SIG-M5 (cell line): ENCODE data around the gene PILRB.
"Not testable (repeated sequence)": the region's sequence is repeated elsewhere in the genome, so short reads cannot be mapped to it uniquely, and the experiment has no call there.

ENCODE experiments used
- DNase-seq: peaks from one replicate; lab custom pipeline; 2025; lab: John Stamatoyannopoulos, UW

Gene PILRB

GRCh38 chr7:100358027-100358856 lies at the start of gene PILRB:
TSS of gene PILRB (plus strand) at chr7:100358117. CDS start at chr7:100358303, 186 bp downstream.
- DNase-seq = no peak

- DNase-seq = not testable (repeated sequence)
Measured at GRCh38 chr7:100318329-100318728, 39.6 kb upstream of the PILRB start.

GRCh38 chr7:100321648-100322047 lies 36.3 kb upstream of the PILRB start:
- DNase-seq = not testable (repeated sequence)

GRCh38 chr7:100324194-100324593 lies 33.7 kb upstream of the PILRB start:
- not testable (repeated sequence) for DNase-seq

GRCh38 chr7:100325671-100326070 lies 32.2 kb upstream of the PILRB start:
- not testable (repeated sequence) for DNase-seq

GRCh38 chr7:100326914-100327313 lies 31.0 kb upstream of the PILRB start:
- DNase-seq = not testable (repeated sequence)

- DNase-seq = peak; percentile 58
Measured at GRCh38 chr7:100335566-100336466, 22.1 kb upstream of the PILRB start.

GRCh38 chr7:100338083-100338696 lies 19.7 kb upstream of the PILRB start:
- DNase-seq = not testable (repeated sequence)

GRCh38 chr7:100341286-100341685 lies 16.6 kb upstream of the PILRB start:
- DNase-seq = not testable (repeated sequence)

GRCh38 chr7:100342765-100343164 lies 15.2 kb upstream of the PILRB start:
- DNase-seq = no peak

GRCh38 chr7:100344124-100344559 lies 13.8 kb upstream of the PILRB start:
- not testable (repeated sequence) for DNase-seq

- DNase-seq = not testable (repeated sequence)
Measured at GRCh38 chr7:100344560-100345287, 13.2 kb upstream of the PILRB start.

- not testable (repeated sequence) for DNase-seq
Measured at GRCh38 chr7:100345288-100345672, 12.6 kb upstream of the PILRB start.

- no peak for DNase-seq
Measured at GRCh38 chr7:100346921-100347320, 11.0 kb upstream of the PILRB start.

GRCh38 chr7:100348805-100349204 lies 9.1 kb upstream of the PILRB start:
- DNase-seq = no peak

GRCh38 chr7:100349757-100350156 lies 8.2 kb upstream of the PILRB start:
- no peak for DNase-seq

GRCh38 chr7:100351657-100352058 lies 6.3 kb upstream of the PILRB start:
- DNase-seq = no peak

GRCh38 chr7:100352230-100352781 lies 5.6 kb upstream of the PILRB start:
- DNase-seq = not testable (repeated sequence)

GRCh38 chr7:100352984-100353684 lies 4.8 kb upstream of the PILRB start:
- no peak for DNase-seq

GRCh38 chr7:100353685-100354330 lies 4.1 kb upstream of the PILRB start:
- DNase-seq = no peak
